Neural cell (in vitro differentiated cells): Measurements from ENCODE around the gene PTPRD. TPM values are rescaled to one million over a fixed set of nuclear protein-coding genes. Genes with fewer than 3 reads are reported as not detected.

Experiments used
- H2AFZ ChIP-seq: fragments of 200-600, 300-800 bp; sonication (generic), shearing (Covaris generic); 2 replicates; pipeline ENCODE4 v1.6.0; 2014; ENCODE audit warnings: low read depth, mild to moderate bottlenecking, antibody characterized with exemption, low read length, moderate library complexity
- H3F3A ChIP-seq: fragments of 200-600 bp; shearing (Covaris generic); 2 replicates; pipeline ENCODE4 v1.6.1; 2016; ENCODE audit warnings: mild to moderate bottlenecking, moderate library complexity, mixed read lengths, antibody characterized with exemption, low read length; ENCODE audit not compliant: insufficient read depth, poor library complexity, severe bottlenecking
- H3K27ac ChIP-seq: fragments of 200-600, 300-800 bp; sonication (generic), shearing (Covaris generic); 2 replicates; pipeline ENCODE4 v1.5.1; 2014; ENCODE audit warnings: mild to moderate bottlenecking, low read length, moderate library complexity
- H3K27me3 ChIP-seq: fragments of 300-800, 200-600 bp; sonication (generic), shearing (Covaris generic); 2 replicates; pipeline ENCODE4 v1.6.0; 2014; ENCODE audit warnings: mild to moderate bottlenecking, low read depth, low read length, moderate library complexity; ENCODE audit not compliant: insufficient read depth
- H3K36me3 ChIP-seq: fragments of 300-800, 200-600 bp; sonication (generic), shearing (Covaris generic); 2 replicates; pipeline ENCODE4 v1.5.1; 2014; ENCODE audit warnings: mild to moderate bottlenecking, antibody characterized with exemption, low read length, moderate library complexity; ENCODE audit not compliant: insufficient read depth
- H3K4me2 ChIP-seq: fragments of 300-800, 200-600 bp; sonication (generic), shearing (Covaris generic); 2 replicates; pipeline ENCODE4 v1.6.0; 2014; ENCODE audit warnings: mild to moderate bottlenecking, low read length
- H3K4me3 ChIP-seq: fragments of 300-800, 200-600 bp; sonication (generic), shearing (Covaris generic); 2 replicates; pipeline ENCODE4 v1.5.1; 2014; ENCODE audit warnings: mild to moderate bottlenecking, low read length, moderate library complexity
- H3K79me2 ChIP-seq: fragments of 200-600 bp; shearing (Covaris generic); replicated peaks from 2 replicates; pipeline ENCODE4 v1.6.0; 2014; ENCODE audit warnings: mild to moderate bottlenecking, low read length, moderate library complexity; ENCODE audit not compliant: insufficient read depth
- H3K9ac ChIP-seq: fragments of 300-800, 200-600 bp; sonication (generic), shearing (Covaris generic); 2 replicates; pipeline ENCODE4 v1.6.1; 2016; ENCODE audit warnings: mild to moderate bottlenecking, low read length, mixed read lengths
- H3K9me2 ChIP-seq: fragments of 200-600 bp; shearing (Covaris generic); 2 replicates; pipeline ENCODE4 v1.6.1; 2016; ENCODE audit warnings: mild to moderate bottlenecking, low read length, mixed read lengths; ENCODE audit not compliant: insufficient read depth
- H3K9me3 ChIP-seq: fragments of 200-600, 300-800 bp; sonication (generic), shearing (Covaris generic); 2 replicates; pipeline ENCODE4 v1.6.1; 2016; ENCODE audit warnings: mild to moderate bottlenecking, mixed run types, low read length, moderate library complexity, mixed read lengths
- H4K20me1 ChIP-seq: fragments of 200-600 bp; shearing (Covaris generic); 2 replicates; pipeline ENCODE4 v1.6.1; 2016; ENCODE audit warnings: mild to moderate bottlenecking, mixed run types; ENCODE audit not compliant: insufficient read depth
- CTCF ChIP-seq: fragments of 450-650 bp; IDR thresholded peaks from 2 replicates; pipeline ENCODE4 v1.5.1; 2014; ENCODE audit warnings: antibody characterized with exemption, mild to moderate bottlenecking, moderate library complexity; ENCODE audit not compliant: poor library complexity, severe bottlenecking
- EP300 ChIP-seq: fragments of 450-650 bp; conservative IDR thresholded peaks from 2 replicates; pipeline ENCODE4 v1.6.1; 2014; ENCODE audit warnings: antibody characterized with exemption, mild to moderate bottlenecking, moderate library complexity; ENCODE audit not compliant: poor library complexity, severe bottlenecking
- EZH2 ChIP-seq: fragments of 200-600, 300-800 bp; shearing (Covaris generic), sonication (generic); IDR thresholded peaks from 2 replicates; pipeline ENCODE4 v1.6.1; 2014; ENCODE audit warnings: antibody characterized with exemption, low read length, borderline replicate concordance, mild to moderate bottlenecking; ENCODE audit not compliant: insufficient read depth, poor library complexity, severe bottlenecking
- MXI1 ChIP-seq: fragments of 450-650 bp; conservative IDR thresholded peaks from 2 replicates; pipeline ENCODE4 v1.6.1; 2014; ENCODE audit warnings: antibody characterized with exemption, mild to moderate bottlenecking; ENCODE audit not compliant: poor library complexity, severe bottlenecking
- POLR2AphosphoS5 ChIP-seq: IDR thresholded peaks from 2 replicates; pipeline ENCODE4 v1.6.1; 2012
- RAD21 ChIP-seq: fragments of 450-650 bp; conservative IDR thresholded peaks from 2 replicates; pipeline ENCODE4 v1.6.1; 2014; ENCODE audit warnings: antibody characterized with exemption, mild to moderate bottlenecking, moderate library complexity
- REST ChIP-seq: IDR thresholded peaks from 2 replicates; pipeline ENCODE4 v1.6.1; 2012; ENCODE audit warnings: borderline replicate concordance
- SMC3 ChIP-seq: fragments of 450-650 bp; conservative IDR thresholded peaks from 2 replicates; pipeline ENCODE4 v1.6.1; 2014; ENCODE audit warnings: antibody characterized with exemption, mild to moderate bottlenecking, moderate library complexity; ENCODE audit not compliant: poor library complexity
- TAF1 ChIP-seq: IDR thresholded peaks from 2 replicates; pipeline ENCODE4 v1.6.1; 2012; ENCODE audit warnings: low read depth
- polyA plus RNA-seq: library from polyadenylated mRNA; depleted of rRNA; stranded (reverse); fragments of >200 nt; gene quantifications from 2 replicates; pipeline ENCODE4 v1.2.3, GENCODE V29; 2014

The PTPRD gene
- polyA plus RNA-seq, 1 donor from 2014 or later, result 143 TPM

GRCh38 chr9:9645006-9645405 is 967.8 kb downstream of the PTPRD start:
- H3K9me2 ChIP-seq, result no peaks in the 10 kb centered on the region
- no peaks in the 10 kb centered on the region for H3K36me3 ChIP-seq
- no peak for TF ChIP-seq MXI1
- TF ChIP-seq REST, result no peak
- TF ChIP-seq EZH2, result no peak
- no peak for TF ChIP-seq RAD21
- no peak for TF ChIP-seq SMC3
- TF ChIP-seq CTCF, result no peak
- TF ChIP-seq EP300, result no peak
- TF ChIP-seq POLR2AphosphoS5, result no peak
- no peak for TF ChIP-seq TAF1

GRCh38 chr9:9631284-9631683 is 981.5 kb downstream of the PTPRD start:
- no peaks in the 10 kb centered on the region for H3K9me2 ChIP-seq
- H3K4me2 ChIP-seq, result no peak overlapping the region
- H4K20me1 ChIP-seq, result no peaks in the 10 kb centered on the region
- H3F3A ChIP-seq, result no peaks in the 10 kb centered on the region
- H3K27me3 ChIP-seq, result no peaks in the 10 kb centered on the region
- no peak overlapping the region for H3K4me3 ChIP-seq
- H3K79me2 ChIP-seq, result no peaks in the 10 kb centered on the region
- TF ChIP-seq POLR2AphosphoS5 (no peak), SMC3 (no peak), RAD21 (no peak), CTCF (no peak)
- H3K27ac ChIP-seq, result no peak overlapping the region
- no peak overlapping the region for H3K9ac ChIP-seq
- no peak overlapping the region for H2AFZ ChIP-seq
- no peaks in the 10 kb centered on the region for H3K36me3 ChIP-seq
- H3K9me3 ChIP-seq, result no peaks in the 10 kb centered on the region

More at GRCh38 chr9:9645006-9645405, 967.8 kb downstream of the PTPRD start:
- no peaks in the 10 kb centered on the region for H4K20me1 ChIP-seq
- H3K4me2 ChIP-seq, result no peak overlapping the region
- no peak overlapping the region for H3K9ac ChIP-seq
- no peak overlapping the region for H3K27ac ChIP-seq
- H3K9me3 ChIP-seq, result no peaks in the 10 kb centered on the region
- H2AFZ ChIP-seq, result no peak overlapping the region
- no peaks in the 10 kb centered on the region for H3F3A ChIP-seq
- H3K27me3 ChIP-seq, result no peaks in the 10 kb centered on the region
- H3K4me3 ChIP-seq, result no peak overlapping the region
- no peaks in the 10 kb centered on the region for H3K79me2 ChIP-seq
